Hepatocyte (in vitro differentiated cells): ENCODE results near the gene FGF1. TPM values are rescaled to one million over a fixed set of nuclear protein-coding genes. Genes with fewer than 3 reads are reported as not detected.

ENCODE experiments used
- DNase-seq: peaks from one replicate; pipeline ENCODE4 v3.0.0-alpha.2; 2016; ENCODE audit warnings: low spot score
- H2AFZ ChIP-seq: fragments of 200-600 bp; sonication (generic); 2 replicates; pipeline ENCODE4 v1.6.0; 2016; ENCODE audit warnings: antibody characterized with exemption, mild to moderate bottlenecking
- H3K27ac ChIP-seq: fragments of 200-600 bp; sonication (generic); 2 replicates; pipeline ENCODE4 v1.5.1; 2016; ENCODE audit warnings: mild to moderate bottlenecking
- H3K27me3 ChIP-seq: fragments of 200-600 bp; sonication (generic); 2 replicates; pipeline ENCODE4 v1.6.1; 2016
- H3K36me3 ChIP-seq: fragments of 200-600 bp; sonication (generic); replicated peaks from 2 replicates; pipeline ENCODE4 v1.5.1; 2016; ENCODE audit warnings: low read depth; ENCODE audit not compliant: insufficient read depth
- H3K4me1 ChIP-seq: fragments of 200-600 bp; sonication (generic); 2 replicates; pipeline ENCODE4 v1.5.1; 2016; ENCODE audit warnings: mild to moderate bottlenecking, moderate library complexity; ENCODE audit not compliant: insufficient read depth
- H3K4me2 ChIP-seq: fragments of 200-600 bp; sonication (generic); 2 replicates; pipeline ENCODE4 v1.6.0; 2016
- H3K4me3 ChIP-seq: fragments of 200-600 bp; sonication (generic); 2 replicates; pipeline ENCODE4 v1.5.1; 2016; ENCODE audit warnings: mild to moderate bottlenecking
- H3K79me2 ChIP-seq: fragments of 200-600 bp; sonication (generic); 2 replicates; pipeline ENCODE4 v1.6.0; 2017; ENCODE audit warnings: mild to moderate bottlenecking
- H3K9me2 ChIP-seq: fragments of 200-600 bp; sonication (generic); replicated peaks from 2 replicates; pipeline ENCODE4 v1.6.0; 2017; ENCODE audit warnings: mild to moderate bottlenecking; ENCODE audit not compliant: insufficient read depth
- H3K9me3 ChIP-seq: fragments of 200-600 bp; sonication (generic); 2 replicates; pipeline ENCODE4 v1.5.1; 2016; ENCODE audit warnings: low read depth, mild to moderate bottlenecking
- H4K20me1 ChIP-seq: fragments of 200-600 bp; sonication (generic); 2 replicates; pipeline ENCODE4 v1.6.0; 2016; ENCODE audit warnings: mild to moderate bottlenecking; ENCODE audit not compliant: insufficient read depth, poor library complexity, severe bottlenecking
- EZH2 ChIP-seq: fragments of 200-600 bp; sonication (generic); IDR thresholded peaks from 2 replicates; pipeline ENCODE4 v1.6.1; 2016; ENCODE audit warnings: antibody characterized with exemption, mild to moderate bottlenecking, borderline replicate concordance
- EZH2phosphoT487 ChIP-seq: fragments of 200-600 bp; sonication (generic); IDR thresholded peaks from one replicate; pipeline ENCODE4 v1.6.1; 2018; ENCODE audit warnings: antibody characterized with exemption, mild to moderate bottlenecking, low read depth, moderate library complexity; ENCODE audit not compliant: unreplicated experiment, severe bottlenecking
- WGBS: methylation state at CpG from one replicate; pipeline ENCODE4 v1.1.6; 2016; ENCODE audit warnings: low lambda C conversion rate; ENCODE audit errors: missing lambda C conversion rate; 5-methylcytosine and 5-hydroxymethylcytosine counted together
- polyA plus RNA-seq: library from polyadenylated mRNA; unstranded; fragments of >200 nt; fragmentation: Nextera tagmentation; extraction: Ambion mirVana; gene quantifications from 2 replicates; pipeline ENCODE4 v1.2.1, GENCODE V29; 2016
- total RNA-seq: library from RNA; depleted of rRNA; stranded (reverse); fragments of >200 nt; gene quantifications from 2 replicates; pipeline ENCODE4 v1.2.3, GENCODE V29; 2014
- TF ChIP-seq, protein P1 (sequence below): fragments of 200-600 bp; sonication (generic); IDR thresholded peaks from 2 replicates; pipeline ENCODE4 v1.5.1; 2016; ENCODE audit warnings: antibody characterized with exemption, mild to moderate bottlenecking; ENCODE audit not compliant: poor library complexity

FGF1 gene
- total and polyA plus RNA-seq, 2 experiments from 2014 or later, result 0.23 to 0.27 TPM

DNA sequence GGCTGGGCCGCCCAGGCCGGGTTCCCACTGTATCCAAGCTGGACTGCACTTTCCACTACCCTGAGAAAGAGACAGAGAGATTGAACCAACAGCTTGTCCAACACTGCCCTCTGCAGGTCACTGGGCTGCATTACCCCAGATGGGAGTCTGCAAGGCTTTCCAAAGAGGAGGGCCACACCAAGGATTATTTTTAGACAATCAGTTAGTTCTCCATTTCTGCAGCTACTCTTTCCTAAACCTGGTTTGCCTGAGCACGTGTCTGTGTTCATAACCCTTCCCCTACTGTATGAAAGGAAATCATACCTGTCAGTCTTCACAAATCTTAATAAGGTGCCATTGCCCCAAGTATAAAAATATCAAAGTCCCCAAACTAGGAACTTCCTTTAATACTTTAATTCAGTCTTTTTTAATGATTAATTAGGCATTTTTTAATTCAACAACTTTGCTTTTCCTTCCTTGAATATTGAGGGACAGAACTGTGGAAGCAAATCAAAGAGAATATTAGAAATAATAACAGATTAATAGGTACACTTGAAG is 13.4 kb upstream of the FGF1 start:
- WGBS, result 10% methylated on average over 3 of the region's 3 CpGs
- peak; percentile 91 for DNase-seq
- peaks cover 4% of the 10 kb centered on the region for H3K4me1 ChIP-seq
- no peak overlapping the region for H3K4me3 ChIP-seq
- H2AFZ ChIP-seq, result no peak overlapping the region
- no peaks in the 10 kb centered on the region for H3K27me3 ChIP-seq
- no peaks in the 10 kb centered on the region for H3K79me2 ChIP-seq
- no peak overlapping the region for H3K4me2 ChIP-seq
- H3K36me3 ChIP-seq, result no peaks in the 10 kb centered on the region
- no peaks in the 10 kb centered on the region for H3K9me3 ChIP-seq
- H3K27ac ChIP-seq, result no peak overlapping the region
- TF ChIP-seq EZH2phosphoT487, result no peak
- TF ChIP-seq, protein P1, sequence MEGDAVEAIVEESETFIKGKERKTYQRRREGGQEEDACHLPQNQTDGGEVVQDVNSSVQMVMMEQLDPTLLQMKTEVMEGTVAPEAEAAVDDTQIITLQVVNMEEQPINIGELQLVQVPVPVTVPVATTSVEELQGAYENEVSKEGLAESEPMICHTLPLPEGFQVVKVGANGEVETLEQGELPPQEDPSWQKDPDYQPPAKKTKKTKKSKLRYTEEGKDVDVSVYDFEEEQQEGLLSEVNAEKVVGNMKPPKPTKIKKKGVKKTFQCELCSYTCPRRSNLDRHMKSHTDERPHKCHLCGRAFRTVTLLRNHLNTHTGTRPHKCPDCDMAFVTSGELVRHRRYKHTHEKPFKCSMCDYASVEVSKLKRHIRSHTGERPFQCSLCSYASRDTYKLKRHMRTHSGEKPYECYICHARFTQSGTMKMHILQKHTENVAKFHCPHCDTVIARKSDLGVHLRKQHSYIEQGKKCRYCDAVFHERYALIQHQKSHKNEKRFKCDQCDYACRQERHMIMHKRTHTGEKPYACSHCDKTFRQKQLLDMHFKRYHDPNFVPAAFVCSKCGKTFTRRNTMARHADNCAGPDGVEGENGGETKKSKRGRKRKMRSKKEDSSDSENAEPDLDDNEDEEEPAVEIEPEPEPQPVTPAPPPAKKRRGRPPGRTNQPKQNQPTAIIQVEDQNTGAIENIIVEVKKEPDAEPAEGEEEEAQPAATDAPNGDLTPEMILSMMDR, result peak; percentile 96
- no peak for TF ChIP-seq EZH2
- H3K9me2 ChIP-seq, result no peaks in the 10 kb centered on the region
- no peaks in the 10 kb centered on the region for H4K20me1 ChIP-seq

DNA sequence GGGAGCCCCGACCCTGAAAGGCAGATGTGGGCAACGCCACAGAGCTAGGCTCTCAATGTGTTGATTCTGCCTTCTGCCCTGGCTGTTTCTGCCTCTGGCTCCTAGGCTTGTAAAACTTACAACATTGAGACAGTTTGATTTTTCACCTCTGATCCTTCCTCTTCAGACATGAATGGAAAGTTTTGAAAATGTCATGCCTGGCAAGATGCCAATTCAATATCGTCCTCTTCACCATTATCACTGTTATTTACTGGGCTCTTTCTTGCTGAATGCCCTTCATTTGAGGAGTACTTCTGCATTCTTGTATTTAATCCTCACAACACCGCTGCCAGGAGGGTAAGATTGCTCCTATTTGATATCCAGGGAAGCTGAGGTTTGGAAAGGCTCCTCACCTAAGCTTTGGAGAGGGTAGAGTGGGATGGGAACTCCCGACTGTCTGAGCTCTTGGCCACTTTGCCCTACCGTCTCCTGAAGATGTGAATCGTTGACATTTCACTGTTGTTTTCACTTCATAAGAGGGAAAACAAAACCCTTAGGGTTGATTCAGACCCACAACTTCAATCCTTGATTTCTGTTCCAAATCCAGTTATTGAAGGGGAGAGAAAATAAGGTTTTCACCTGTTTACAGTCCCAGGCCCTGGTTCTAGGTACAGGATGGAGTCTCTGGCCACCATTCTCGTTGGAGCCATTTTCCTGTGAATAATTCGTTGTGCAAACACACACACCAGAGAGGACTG is 12.7 kb upstream of the FGF1 start:
- no peaks in the 10 kb centered on the region for H3K9me2 ChIP-seq
- no peak overlapping the region for H3K4me3 ChIP-seq
- no peaks in the 10 kb centered on the region for H3K36me3 ChIP-seq
- peaks cover 4% of the 10 kb centered on the region for H3K4me1 ChIP-seq
- no peak overlapping the region for H3K4me2 ChIP-seq
- TF ChIP-seq EZH2 (no peak), EZH2phosphoT487 (no peak)
- TF ChIP-seq, protein P1, result no peak
- no peaks in the 10 kb centered on the region for H4K20me1 ChIP-seq
- WGBS, result 53% methylated on average over 9 of the region's 9 CpGs
- H3K27ac ChIP-seq, result no peak overlapping the region
- H2AFZ ChIP-seq, result peak overlapping the region; percentile 11
- no peaks in the 10 kb centered on the region for H3K79me2 ChIP-seq
- no peaks in the 10 kb centered on the region for H3K27me3 ChIP-seq
- DNase-seq, result no peak
- H3K9me3 ChIP-seq, result no peaks in the 10 kb centered on the region

DNA sequence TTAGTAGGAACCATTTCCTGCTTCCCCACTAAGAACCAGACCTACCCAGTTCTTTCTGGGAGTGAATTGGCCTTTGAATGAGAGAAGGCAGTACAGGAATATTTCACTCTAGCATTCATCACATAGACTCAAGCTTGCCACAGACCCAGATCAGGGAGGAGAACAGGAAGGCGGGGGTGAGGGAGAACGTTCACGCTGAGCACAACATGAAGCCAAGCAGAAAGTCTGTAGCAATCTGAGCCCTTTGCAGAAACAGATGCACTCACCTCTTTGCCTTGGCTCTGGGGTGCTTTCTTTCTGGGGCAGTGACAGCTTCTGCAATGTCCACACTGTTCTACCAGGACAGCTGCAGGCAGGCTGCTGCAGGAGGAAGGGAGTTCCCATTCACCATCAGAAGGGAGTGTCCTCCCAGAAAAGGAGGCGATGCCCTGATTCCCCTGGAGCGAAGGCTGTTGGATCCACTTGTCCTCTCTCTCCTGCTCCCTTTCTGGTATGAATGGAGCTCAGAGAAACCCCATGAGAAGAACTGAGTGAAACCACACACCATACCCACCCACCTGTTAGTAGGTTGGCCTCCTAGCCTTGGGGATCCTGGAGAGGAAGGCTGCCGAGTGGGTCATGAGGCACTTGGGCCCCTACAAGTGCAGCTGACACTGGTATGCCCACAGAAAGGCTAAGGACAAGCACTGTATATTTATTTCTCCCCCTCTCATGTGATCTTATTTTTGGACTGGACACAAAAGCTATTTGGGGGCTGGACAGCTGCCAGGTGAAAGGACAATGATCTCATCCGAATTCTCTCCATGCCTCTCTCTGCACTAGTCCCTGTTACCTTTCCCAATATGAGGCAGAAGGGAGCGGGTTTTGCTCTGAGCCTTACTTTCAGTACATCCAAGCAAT is 11.7 kb upstream of the FGF1 start:
- Histone ChIP-seq H3K9me3 (no peaks in the 10 kb centered on the region), H3K27ac (no peak overlapping the region), H3K4me3 (no peak overlapping the region), H3K9me2 (no peaks in the 10 kb centered on the region), H3K27me3 (no peaks in the 10 kb centered on the region), H3K79me2 (no peaks in the 10 kb centered on the region), H3K4me2 (no peak overlapping the region), H2AFZ (no peak overlapping the region), H3K36me3 (no peaks in the 10 kb centered on the region), H3K4me1 (peaks cover 4% of the 10 kb centered on the region), H4K20me1 (no peaks in the 10 kb centered on the region)
- WGBS, result 84% methylated on average over 8 of the region's 8 CpGs
- DNase-seq, result peak; percentile 33
- TF ChIP-seq EZH2phosphoT487 (no peak), EZH2 (no peak)
- TF ChIP-seq, protein P1, result no peak
